Stimulated activated CD4-positive, alpha-beta T cell treated with anti-CD3 and anti-CD28 coated beads, Interleukin-2, amount 100 ng/mL, for 24 hours (primary cell): ENCODE data around the gene CAMK1D.

Experiments used
- DNase-seq, 2 donors: peaks; one replicate each; pipeline ENCODE4 v3.0.0-alpha.2; 2020

The CAMK1D gene

DNA sequence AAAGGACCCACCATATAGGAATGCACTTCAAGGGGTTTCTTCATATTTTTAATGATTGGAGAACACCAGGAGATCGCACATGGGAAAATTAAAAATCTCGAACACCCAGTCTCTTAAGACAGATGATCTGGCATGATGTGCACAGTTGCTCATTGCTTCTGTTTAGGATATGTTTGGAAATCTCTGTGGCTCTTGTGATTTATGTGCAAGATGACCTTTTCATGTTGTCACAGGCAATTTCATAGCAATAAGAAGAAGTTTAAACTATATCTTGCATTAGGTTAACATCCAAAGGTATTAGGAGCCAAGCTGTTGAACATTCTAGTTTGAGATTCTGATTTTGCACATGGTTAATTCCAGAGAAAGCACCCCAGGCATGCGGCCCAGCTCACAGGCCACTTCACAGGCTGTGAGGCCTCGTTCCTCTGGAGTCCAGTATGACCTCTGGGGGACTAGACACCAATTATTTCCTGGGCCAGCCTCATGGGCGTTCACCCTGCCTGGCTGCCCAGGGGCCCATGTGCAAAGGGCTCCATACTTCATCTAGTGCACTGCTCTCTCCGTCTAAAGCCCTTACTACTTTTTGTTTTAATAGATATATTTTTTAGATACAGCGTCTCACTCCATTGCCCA, 28.4 kb downstream of the CAMK1D start:
- no peak for DNase-seq

- DNase-seq = no peak
These were observed 31.7 kb downstream of the CAMK1D start for GRCh38 chr10:12380999-12381398.

- no peak for DNase-seq
These were observed 32.3 kb downstream of the CAMK1D start for GRCh38 chr10:12381536-12382156.

- DNase-seq = no peak
These were observed 32.8 kb downstream of the CAMK1D start for GRCh38 chr10:12382157-12382548.

DNA sequence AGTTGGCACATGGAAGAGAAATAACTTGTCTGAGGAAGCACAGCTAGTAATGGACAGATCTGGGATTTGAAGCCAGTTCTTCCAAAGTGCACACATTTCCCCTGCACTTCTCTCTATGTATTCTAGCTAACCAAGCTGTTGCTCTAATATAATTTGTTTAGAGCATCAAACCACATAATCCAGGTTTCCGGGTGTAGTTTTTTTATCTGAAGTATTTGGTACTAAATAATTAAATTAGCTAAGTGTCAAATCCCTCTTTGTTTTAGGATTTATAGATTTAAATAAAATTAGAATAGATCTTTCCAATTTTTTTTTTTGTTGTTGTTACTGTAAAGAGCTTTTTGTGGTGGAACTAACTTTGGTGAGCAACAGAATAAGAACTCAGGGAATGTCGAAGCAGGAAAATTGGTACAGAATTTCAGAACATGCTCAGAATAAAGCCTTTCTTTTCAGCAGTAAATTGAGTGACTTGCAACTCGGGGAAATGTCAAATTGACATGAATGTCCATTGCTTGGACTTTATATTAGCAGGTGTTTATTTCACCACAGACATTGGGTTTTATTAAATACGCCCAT, 33.7 kb downstream of the CAMK1D start:
- no peak for DNase-seq

GRCh38 chr10:12384906-12385305, 35.6 kb downstream of the CAMK1D start:
- no peak for DNase-seq

DNA sequence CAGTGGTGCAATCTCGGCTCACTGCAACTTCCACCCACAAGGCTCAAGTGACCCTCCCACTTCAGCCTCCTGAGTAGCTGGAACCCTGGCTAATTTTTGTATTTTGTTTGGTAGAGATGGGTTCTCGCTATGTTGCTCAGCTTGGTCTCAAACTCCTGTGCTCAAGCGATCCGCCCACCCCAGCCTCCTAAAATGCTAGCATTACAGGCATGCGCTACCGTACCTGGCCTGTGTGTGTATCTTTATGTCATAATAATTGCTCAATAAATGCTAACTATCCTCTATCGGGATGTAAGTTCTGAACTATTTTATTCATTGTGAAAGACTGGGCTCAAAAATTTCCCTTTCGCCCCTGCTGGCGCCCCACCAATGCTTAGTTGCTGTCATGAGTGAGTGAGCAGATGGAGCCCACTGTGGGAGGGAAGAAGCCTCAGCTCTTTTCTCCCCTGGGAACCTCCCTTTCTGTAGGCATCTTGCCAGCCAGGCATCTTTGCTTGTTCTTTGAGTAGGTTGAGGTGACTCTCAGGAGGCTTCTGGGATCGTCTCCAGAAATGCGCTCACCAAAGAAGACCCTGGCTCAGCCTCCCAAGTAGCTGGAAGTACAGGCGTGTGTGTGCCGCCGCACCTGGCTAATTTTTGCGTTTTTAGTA, 38.3 kb downstream of the CAMK1D start:
- no peak for DNase-seq

- no peak for DNase-seq
These were observed 39.3 kb downstream of the CAMK1D start for GRCh38 chr10:12388671-12389070.

GRCh38 chr10:12389154-12389734, 39.9 kb downstream of the CAMK1D start:
- DNase-seq = no peak

DNA sequence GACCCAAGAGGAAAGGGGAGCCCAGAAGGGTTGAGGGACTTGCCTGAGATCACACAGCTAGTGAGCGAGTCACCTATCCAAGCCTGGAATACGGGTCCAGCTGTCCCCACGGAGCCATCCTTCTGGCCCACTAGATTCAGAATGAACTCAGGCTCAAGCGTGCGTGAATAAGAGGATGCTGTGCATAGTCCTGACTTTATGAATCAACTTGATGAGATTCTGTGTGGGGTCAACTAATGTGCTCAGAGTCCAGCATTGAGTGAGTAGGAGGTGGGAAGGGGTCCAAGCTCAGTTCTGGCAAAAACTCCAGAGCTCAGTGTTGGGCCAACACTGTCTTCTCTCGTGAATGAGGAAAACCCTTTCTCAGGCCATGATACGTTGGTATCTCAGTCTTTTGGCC, 41.4 kb downstream of the CAMK1D start:
- DNase-seq = no peak

DNA sequence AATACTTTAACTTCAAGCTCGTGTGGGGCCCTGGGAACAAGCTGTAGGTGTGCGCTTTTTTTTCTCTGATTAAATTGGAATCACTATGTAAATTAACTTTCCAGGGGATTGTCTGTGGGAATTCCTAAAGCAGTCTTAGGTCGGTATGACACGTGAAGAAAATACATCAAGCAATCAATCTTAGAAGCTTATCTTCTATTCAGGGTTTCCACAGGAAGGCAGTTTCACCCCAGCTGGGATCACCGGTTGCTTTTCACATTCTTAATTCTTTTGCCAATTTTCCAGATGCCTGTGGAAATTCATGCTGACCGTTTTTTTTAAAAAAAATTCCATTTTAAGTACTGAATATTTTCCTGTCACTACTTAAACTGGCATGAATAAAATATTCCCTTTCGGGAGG, 41.9 kb downstream of the CAMK1D start:
- no peak for DNase-seq

- DNase-seq = no peak
These were observed 44.5 kb downstream of the CAMK1D start for GRCh38 chr10:12393831-12394230.

- DNase-seq = no peak
These were observed 45.1 kb downstream of the CAMK1D start for GRCh38 chr10:12394241-12395033.

- no peak for DNase-seq
These were observed 46.7 kb downstream of the CAMK1D start for GRCh38 chr10:12396093-12396492.

DNA sequence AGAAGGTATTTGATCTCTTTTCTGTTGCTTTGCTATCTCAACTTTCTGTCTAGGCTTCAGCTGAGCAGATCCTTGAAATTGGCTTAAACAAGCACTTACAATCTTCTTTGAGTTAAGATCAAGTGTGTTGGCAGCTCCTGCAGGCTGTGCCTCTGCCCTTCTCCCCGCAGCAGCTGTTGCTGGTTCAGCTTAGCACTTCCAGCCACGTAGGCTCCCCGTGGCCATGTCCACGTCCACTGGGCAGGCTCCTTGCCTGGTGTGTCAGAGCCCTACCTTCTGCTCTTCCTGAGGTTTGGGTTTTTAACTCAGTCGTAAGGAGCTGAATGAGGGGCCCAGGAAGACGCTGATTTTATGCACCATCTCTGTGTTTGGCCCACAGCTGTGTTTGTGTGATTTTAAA, 47.2 kb downstream of the CAMK1D start:
- no peak for DNase-seq

- no peak for DNase-seq
These were observed 48.0 kb downstream of the CAMK1D start for GRCh38 chr10:12397147-12397896.

DNA sequence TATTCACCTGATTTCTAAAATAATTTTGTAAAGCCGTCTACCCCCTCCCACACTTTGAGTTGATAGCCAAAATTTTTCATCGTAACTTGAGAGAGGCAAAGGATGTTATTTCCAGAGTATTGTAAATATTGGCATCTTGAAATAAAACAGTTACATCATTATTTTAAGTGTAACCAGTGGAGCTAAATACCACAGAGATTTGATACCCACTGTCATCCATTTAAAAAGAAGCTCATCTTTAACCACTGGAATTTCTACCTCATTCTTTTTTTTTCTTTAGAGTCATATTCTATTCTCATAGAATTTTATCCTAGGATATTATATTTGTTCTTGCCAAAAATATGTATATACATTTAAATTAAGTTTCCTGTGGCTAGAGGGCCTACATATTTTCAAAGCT, 48.6 kb downstream of the CAMK1D start:
- no peak for DNase-seq

GRCh38 chr10:12400266-12400931, 51.1 kb downstream of the CAMK1D start:
- no peak for DNase-seq

DNA sequence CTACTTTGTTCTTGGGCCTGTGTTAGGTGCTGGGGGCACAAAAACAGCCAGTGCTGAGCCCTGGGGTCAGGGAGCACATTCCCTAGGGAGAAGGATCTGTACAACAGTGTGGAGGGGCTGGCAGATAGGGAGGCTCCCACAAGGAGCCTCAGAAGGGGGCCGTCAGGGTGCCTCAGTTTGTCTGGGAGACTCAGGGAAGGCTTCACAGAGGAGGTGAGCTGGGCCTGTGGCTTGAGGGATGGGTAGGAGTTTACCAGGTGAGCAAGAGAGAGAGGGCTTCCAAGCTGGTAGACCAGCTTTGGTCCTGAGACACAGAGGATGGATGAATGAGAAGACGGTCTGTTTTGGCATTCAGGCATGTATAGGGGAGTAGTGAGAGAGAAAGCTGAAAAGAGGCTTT, 52.1 kb downstream of the CAMK1D start:
- no peak for DNase-seq

DNA sequence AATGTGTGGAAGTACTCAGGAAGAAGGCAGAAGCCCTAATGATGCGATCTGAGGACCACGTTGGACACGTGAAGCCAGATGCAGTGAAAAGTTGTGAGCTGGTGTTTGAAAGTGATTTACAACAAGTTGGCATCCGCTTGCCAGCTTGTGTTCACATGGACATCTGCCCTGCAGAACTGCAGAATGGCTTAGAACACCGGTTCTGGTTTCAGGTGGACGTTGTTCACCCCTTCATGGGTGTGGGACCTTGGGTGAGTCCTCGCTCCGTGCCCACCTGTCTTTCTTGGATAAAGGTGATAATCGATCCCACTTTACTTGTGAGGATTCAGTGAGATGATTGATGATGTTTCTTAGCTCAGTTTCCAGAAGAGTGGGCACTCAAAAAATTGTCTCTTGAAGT, 53.8 kb downstream of the CAMK1D start:
- DNase-seq = no peak
